Measurements from ENCODE around the gene ZFAND6. TPM values are rescaled to one million over a fixed set of nuclear protein-coding genes. Genes with fewer than 3 reads are reported as not detected.

Gene ZFAND6
- total RNA-seq, 1 donor from 2014 or later, result 43.5 TPM

Other genes starting within 250 kb of the ZFAND6 start
- 34.5 and 35.3 TPM in 2 replicates for gene MTHFS, start 162.7 kb upstream of the ZFAND6 start, total RNA-seq
- gene BCL2A1, start 88.5 kb upstream of the ZFAND6 start, total RNA-seq, result 110 and 111 TPM in 2 replicates
- 81.7 and 90.5 TPM in 2 replicates for gene FAH, start 93.3 kb downstream of the ZFAND6 start, total RNA-seq
- gene CTXND1, start 192.5 kb downstream of the ZFAND6 start, total RNA-seq, result not detected in 2 replicates